GM12878 (cell line): Measurements from ENCODE around the gene SFXN5. TPM values are rescaled to one million over a fixed set of nuclear protein-coding genes. Genes with fewer than 3 reads are reported as not detected.

ENCODE experiments used
- ATAC-seq: fragments of 200-7000 bp; cut with Tn5 transposase; 3 replicates; pipeline ENCODE4 v1.9.1; 2020; ENCODE audit warnings: mild to moderate bottlenecking, moderate library complexity
- BruUV-seq: library from RNA; stranded (reverse); fragments of 400-500 nt; replicated peaks from 2 replicates; lab custom pipeline; 2021; lab: Mats Ljungman, UMichigan
- CTCF ChIA-PET: fragments of 300-600 bp; sonication (Branson Sonifier 250); formaldehyde crosslinking; extraction: SDS; loops from one replicate; lab custom pipeline; 2021; ENCODE audit warnings: inconsistent platforms; lab: Yijun Ruan, JAX
- POLR2A ChIA-PET: fragments of 350-600 bp; formaldehyde crosslinking; extraction: SDS; loops from one replicate; lab custom pipeline; 2021; ENCODE audit warnings: inconsistent platforms; lab: Charles Lee
- RAD21 ChIA-PET: fragments of 300-600 bp; sonication (Branson Sonifier 250); formaldehyde crosslinking; loops from one replicate; lab custom pipeline; 2023; ENCODE audit warnings: antibody characterized with exemption; ENCODE audit not compliant: unreplicated experiment; lab: Charles Lee
- SMC1A ChIA-PET: fragments of 300-600 bp; sonication (Branson Sonifier 250); formaldehyde crosslinking; loops from one replicate; lab custom pipeline; 2023; ENCODE audit not compliant: unreplicated experiment, uncharacterized antibody; lab: Charles Lee
- DNase-seq: peaks from one replicate; pipeline ENCODE4 v3.0.0-alpha.2; 2011; ENCODE audit warnings: low read depth, low spot score
- FAIRE-seq: peaks from 3 replicates; lab custom pipeline; 2011; peaks lifted over from hg19 to GRCh38; lab: Jason Lieb, UNC
- H2AFZ ChIP-seq: 2 replicates; pipeline ENCODE4 v1.6.0; 2011; ENCODE audit warnings: low read depth, low read length, control low read depth; ENCODE audit not compliant: control insufficient read depth
- H3K27ac ChIP-seq: 2 replicates; pipeline ENCODE4 v1.5.1; 2011; ENCODE audit warnings: control low read depth; ENCODE audit not compliant: control insufficient read depth, insufficient read depth
- H3K27me3 ChIP-seq, 2 experiments: replicated peaks in 1 of 2; 2 replicates each; pipeline versions ENCODE4 v1.6.0 to v1.6.1; 2011; ENCODE audit warnings: low read length in 1 of 2; ENCODE audit not compliant: control insufficient read depth in 2 of 2, insufficient read depth in 2 of 2
- H3K36me3 ChIP-seq, 2 experiments: 2 replicates each; pipeline ENCODE4 v1.5.1; 2011; ENCODE audit warnings: low read length in 1 of 2; ENCODE audit not compliant: control insufficient read depth in 2 of 2, insufficient read depth in 2 of 2
- H3K4me1 ChIP-seq: 2 replicates; pipeline ENCODE4 v1.6.1; 2011; ENCODE audit warnings: mild to moderate bottlenecking, low read length, moderate library complexity, mixed read lengths; ENCODE audit not compliant: control insufficient read depth, insufficient read depth
- H3K4me2 ChIP-seq: 2 replicates; pipeline ENCODE4 v1.6.0; 2011; ENCODE audit warnings: control low read depth; ENCODE audit not compliant: control insufficient read depth, insufficient read depth
- H3K4me3 ChIP-seq: fragments of 200-600 bp; sonication (generic); 2 replicates; pipeline ENCODE4 v1.5.1; 2016
- H3K79me2 ChIP-seq: 2 replicates; pipeline ENCODE4 v1.6.0; 2011; ENCODE audit warnings: low read length; ENCODE audit not compliant: control insufficient read depth, insufficient read depth
- H3K9ac ChIP-seq: 2 replicates; pipeline ENCODE4 v1.8.0; 2011; ENCODE audit warnings: low read length, control low read depth, mixed read lengths; ENCODE audit not compliant: control insufficient read depth, insufficient read depth
- H3K9me3 ChIP-seq: replicated peaks from 3 replicates; pipeline ENCODE4 v1.5.1; 2011; ENCODE audit warnings: mild to moderate bottlenecking, low read length; ENCODE audit not compliant: control insufficient read depth, insufficient read depth
- H4K20me1 ChIP-seq: 2 replicates; pipeline ENCODE4 v1.6.0; 2011; ENCODE audit not compliant: control insufficient read depth, insufficient read depth
- BRCA1 ChIP-seq: IDR thresholded peaks from 2 replicates; pipeline ENCODE4 v1.6.1; 2011; ENCODE audit warnings: low read depth, low read length, improper control_type of control experiment
- STAT3 ChIP-seq: IDR thresholded peaks from 2 replicates; pipeline ENCODE4 v1.6.1; 2011; ENCODE audit warnings: low read depth, low read length, improper control_type of control experiment
- WGBS: methylation state at CpG from one replicate; pipeline ENCODE4 v1.1.6; 2016; ENCODE audit warnings: low lambda C conversion rate; ENCODE audit not compliant: insufficient replicate concordance, insufficient coverage; ENCODE audit errors: missing lambda C conversion rate; 5-methylcytosine and 5-hydroxymethylcytosine counted together
- in situ Hi-C: fragments of 300-500 bp; cut with MboI; formaldehyde crosslinking; loops from 9 replicates; pipeline ENCODE4 v1.14.3; 2018; ENCODE audit warnings: mixed read lengths
- intact Hi-C: fragments of 100-400 bp; cut with micrococcal nuclease; formaldehyde crosslinking; loops from one replicate; pipeline ENCODE4 v1.14.2; 2022; ENCODE audit not compliant: unreplicated experiment
- polyA plus RNA-seq, 11 experiments: library from polyadenylated mRNA; depleted of rRNA in 4 of 11; unstranded in 6 of 11; stranded (reverse) in 5 of 11; fragments of >200 nt; fragmentation: Nextera tagmentation in 4 of 11; fragmentation: Illumina TruSeq in 1 of 11; extraction: Ambion mirVana in 4 of 11; extraction: Trizol in 1 of 11; gene quantifications; 1 replicate in 1 of 11; 2 replicates in 10 of 11; pipeline versions ENCODE4 v1.2.1 to v1.2.3, GENCODE V29; 2011 to 2016; ENCODE audit warnings: inconsistent platforms in 2 of 11, missing spikeins in 2 of 11, low read depth in 1 of 11
- total RNA-seq, 4 experiments: library from RNA; depleted of rRNA in 3 of 4; stranded (reverse); fragments of >200 nt in 3 of 4; fragmentation: Illumina TruSeq in 1 of 4; extraction: Trizol in 1 of 4; gene quantifications; 2 replicates each; pipeline versions ENCODE4 v1.2.1 to v1.2.3, GENCODE V29; 2013 to 2021
- TF ChIP-seq, protein P1 (sequence below): fragments of 450-650 bp; IDR thresholded peaks from 2 replicates; pipeline ENCODE4 v1.6.1; 2017; ENCODE audit warnings: mild to moderate bottlenecking, low read depth, inconsistent platforms; ENCODE audit not compliant: poor library complexity, severe bottlenecking

Gene SFXN5
- total and polyA plus RNA-seq, 10 of the 15 experiments (the other 5 are each of a cell fraction or from before 2014, with no cell fraction given) = 3.3 to 15.9 (median 11.2) TPM

DNA sequence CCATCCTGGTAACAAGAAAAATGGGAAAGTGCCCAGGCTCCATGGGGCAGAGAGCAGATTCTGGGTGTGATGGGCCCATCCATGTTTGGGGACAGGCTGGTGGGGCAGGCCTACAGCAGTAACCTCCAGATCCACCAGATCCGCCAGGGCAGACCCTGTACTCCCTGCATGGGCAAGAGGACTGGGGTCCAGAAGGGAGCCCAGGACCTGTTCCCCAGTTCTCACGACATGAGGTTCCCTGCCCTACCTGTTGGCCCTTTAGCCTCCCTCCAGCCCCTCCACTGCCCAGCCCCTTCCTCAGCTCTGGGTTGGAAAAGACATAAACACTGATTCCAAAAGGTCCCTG is 115.5 kb downstream of the SFXN5 start:
- no peaks in the 10 kb centered on the region for H3K27me3 ChIP-seq
- CTCF ChIA-PET = interaction anchor here (1.1 to 2.7 kb wide), 2 partner anchors 18 to 63 kb away, joined by 9 to 16 read pairs; no protein-coding TSS in a partner anchor
- in situ Hi-C loops (no loop called here), intact Hi-C loops (no loop called here)
- H3K36me3 ChIP-seq = no peaks in the 10 kb centered on the region
- DNase-seq = no peak
- no peak overlapping the region for H2AFZ ChIP-seq
- RAD21 ChIA-PET = no interaction called here
- no peak for FAIRE-seq
- no peak overlapping the region for H3K4me3 ChIP-seq
- H3K9me3 ChIP-seq = no peaks in the 10 kb centered on the region
- no peaks in the 10 kb centered on the region for H3K79me2 ChIP-seq
- H3K4me2 ChIP-seq = no peak overlapping the region
- no TSS peak for BruUV-seq
- TF ChIP-seq, protein P1, sequence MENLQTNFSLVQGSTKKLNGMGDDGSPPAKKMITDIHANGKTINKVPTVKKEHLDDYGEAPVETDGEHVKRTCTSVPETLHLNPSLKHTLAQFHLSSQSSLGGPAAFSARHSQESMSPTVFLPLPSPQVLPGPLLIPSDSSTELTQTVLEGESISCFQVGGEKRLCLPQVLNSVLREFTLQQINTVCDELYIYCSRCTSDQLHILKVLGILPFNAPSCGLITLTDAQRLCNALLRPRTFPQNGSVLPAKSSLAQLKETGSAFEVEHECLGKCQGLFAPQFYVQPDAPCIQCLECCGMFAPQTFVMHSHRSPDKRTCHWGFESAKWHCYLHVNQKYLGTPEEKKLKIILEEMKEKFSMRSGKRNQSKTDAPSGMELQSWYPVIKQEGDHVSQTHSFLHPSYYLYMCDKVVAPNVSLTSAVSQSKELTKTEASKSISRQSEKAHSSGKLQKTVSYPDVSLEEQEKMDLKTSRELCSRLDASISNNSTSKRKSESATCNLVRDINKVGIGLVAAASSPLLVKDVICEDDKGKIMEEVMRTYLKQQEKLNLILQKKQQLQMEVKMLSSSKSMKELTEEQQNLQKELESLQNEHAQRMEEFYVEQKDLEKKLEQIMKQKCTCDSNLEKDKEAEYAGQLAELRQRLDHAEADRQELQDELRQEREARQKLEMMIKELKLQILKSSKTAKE = no peak
- TF ChIP-seq BRCA1 (no peak), STAT3 (no peak)
- WGBS = 38% methylated on average over 2 of the region's 2 CpGs
- POLR2A ChIA-PET = no interaction called here
- ATAC-seq = no peak
- no peak overlapping the region for H3K27ac ChIP-seq
- H4K20me1 ChIP-seq = no peaks in the 10 kb centered on the region
- SMC1A ChIA-PET = no interaction called here
- no peaks in the 10 kb centered on the region for H3K4me1 ChIP-seq
- no peak overlapping the region for H3K9ac ChIP-seq
